Measurements from ENCODE around the gene SAMD4A.

The SAMD4A gene

GRCh38 chr14:54582334-54582733, 15.4 kb downstream of the SAMD4A start:
- H3K27ac Mint-ChIP-seq = no peak overlapping the region
- H3K27me3 Mint-ChIP-seq (ENCODE audit: low read depth, poor library complexity) = peaks cover 3% of the 10 kb centered on the region
- H3K4me3 Mint-ChIP-seq = no peak overlapping the region
- TF ChIP-seq CTCF (IDR thresholded peaks at IDR 0.05) = no peak
- H3K36me3 Mint-ChIP-seq (ENCODE audit: low read depth) = peaks cover 18% of the 10 kb centered on the region
- H3K4me1 Mint-ChIP-seq = no peaks in the 10 kb centered on the region
- H3K9me3 Mint-ChIP-seq = peaks cover 19% of the 10 kb centered on the region
- no peak for DNase-seq

GRCh38 chr14:54584097-54584496, 17.2 kb downstream of the SAMD4A start:
- Mint-ChIP-seq H3K27ac (no peak overlapping the region), H3K4me3 (no peak overlapping the region), H3K9me3 (peaks cover 29% of the 10 kb centered on the region), H3K36me3 (ENCODE audit: low read depth) (peaks cover 29% of the 10 kb centered on the region), H3K4me1 (no peaks in the 10 kb centered on the region), H3K27me3 (ENCODE audit: low read depth, poor library complexity) (peaks cover 3% of the 10 kb centered on the region)
- no peak for TF ChIP-seq CTCF (IDR thresholded peaks at IDR 0.05)
- no peak for DNase-seq

GRCh38 chr14:54585214-54585613, 18.3 kb downstream of the SAMD4A start:
- Mint-ChIP-seq H3K9me3 (peaks cover 29% of the 10 kb centered on the region), H3K27me3 (ENCODE audit: low read depth, poor library complexity) (peaks cover 9% of the 10 kb centered on the region), H3K4me1 (no peaks in the 10 kb centered on the region), H3K36me3 (ENCODE audit: low read depth) (peaks cover 29% of the 10 kb centered on the region), H3K4me3 (no peak overlapping the region), H3K27ac (no peak overlapping the region)
- no peak for TF ChIP-seq CTCF (IDR thresholded peaks at IDR 0.05)
- DNase-seq = no peak

- H3K4me3 Mint-ChIP-seq = no peak overlapping the region
- no peak overlapping the region for H3K27ac Mint-ChIP-seq
- TF ChIP-seq CTCF (IDR thresholded peaks at IDR 0.05) = no peak
- H3K4me1 Mint-ChIP-seq = peaks cover 17% of the 10 kb centered on the region
- no peak for DNase-seq
- peaks cover 15% of the 10 kb centered on the region for H3K27me3 Mint-ChIP-seq (ENCODE audit: low read depth, poor library complexity)
- H3K9me3 Mint-ChIP-seq = peaks cover 29% of the 10 kb centered on the region
- H3K36me3 Mint-ChIP-seq (ENCODE audit: low read depth) = peaks cover 29% of the 10 kb centered on the region
These were observed 22.1 kb downstream of the SAMD4A start for GRCh38 chr14:54589076-54589475.

GRCh38 chr14:54589843-54590242, 22.9 kb downstream of the SAMD4A start:
- H3K27ac Mint-ChIP-seq = no peak overlapping the region
- peaks cover 17% of the 10 kb centered on the region for H3K4me1 Mint-ChIP-seq
- H3K27me3 Mint-ChIP-seq (ENCODE audit: low read depth, poor library complexity) = peaks cover 15% of the 10 kb centered on the region
- H3K9me3 Mint-ChIP-seq = peaks cover 29% of the 10 kb centered on the region
- no peak for TF ChIP-seq CTCF (IDR thresholded peaks at IDR 0.05)
- no peak overlapping the region for H3K4me3 Mint-ChIP-seq
- no peak for DNase-seq
- peaks cover 29% of the 10 kb centered on the region for H3K36me3 Mint-ChIP-seq (ENCODE audit: low read depth)

- DNase-seq = no peak
- peaks cover 17% of the 10 kb centered on the region for H3K4me1 Mint-ChIP-seq
- no peak for TF ChIP-seq CTCF (IDR thresholded peaks at IDR 0.05)
- H3K36me3 Mint-ChIP-seq (ENCODE audit: low read depth) = peaks cover 29% of the 10 kb centered on the region
- peaks cover 29% of the 10 kb centered on the region for H3K9me3 Mint-ChIP-seq
- peaks cover 15% of the 10 kb centered on the region for H3K27me3 Mint-ChIP-seq (ENCODE audit: low read depth, poor library complexity)
- no peak overlapping the region for H3K27ac Mint-ChIP-seq
- H3K4me3 Mint-ChIP-seq = no peak overlapping the region
These were observed 23.6 kb downstream of the SAMD4A start for GRCh38 chr14:54590481-54590880.

All from nephron progenitor cell (in vitro differentiated cells).